GM19193 (cell line): ENCODE data around the gene BDH1.

Experiments
- POLR2A ChIP-seq: IDR thresholded peaks from 4 replicates; pipeline ENCODE4 v1.6.1; 2011; ENCODE audit not compliant: insufficient read depth, insufficient read length; ENCODE audit errors: extremely low read depth

BDH1 gene

GRCh38 chr3:197485143-197485542, 70.6 kb downstream of the BDH1 start:
- TF ChIP-seq POLR2A, result no peak

DNA sequence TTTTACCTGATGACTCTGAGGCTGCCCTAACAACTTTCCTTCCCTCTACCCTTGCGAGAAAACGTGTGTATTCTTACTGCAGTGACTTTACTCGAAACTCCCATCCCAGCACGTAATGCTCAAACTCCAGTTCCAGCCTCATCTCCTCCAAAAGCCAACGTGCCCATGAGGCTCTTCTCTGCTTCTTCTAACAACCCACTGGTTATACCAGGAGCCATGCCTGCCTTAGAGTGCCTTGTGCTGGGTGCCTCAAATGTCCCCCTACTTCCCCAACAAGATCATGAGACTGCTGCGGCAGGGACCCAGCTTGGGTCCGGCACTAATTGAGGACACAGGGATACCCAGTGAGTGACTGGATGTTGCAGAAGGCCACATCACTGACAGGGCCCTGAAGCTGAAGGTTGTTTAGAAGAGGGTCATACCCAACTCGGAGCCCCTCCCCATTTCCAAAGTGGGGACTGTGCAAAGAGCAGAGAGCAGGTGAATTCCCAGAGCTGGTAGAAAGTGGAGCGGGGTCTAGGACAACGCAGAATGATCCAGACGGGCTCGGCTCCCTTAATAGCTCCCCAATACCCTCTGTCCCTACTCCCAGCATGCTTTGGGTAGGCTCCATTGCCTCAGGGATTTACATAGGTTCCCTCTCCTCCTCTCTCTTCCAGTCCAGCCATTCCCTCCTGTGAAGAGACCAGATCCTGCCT, 71.4 kb downstream of the BDH1 start:
- TF ChIP-seq POLR2A, result no peak

- TF ChIP-seq POLR2A, result no peak
These were observed 73.8 kb downstream of the BDH1 start for GRCh38 chr3:197482001-197482400.

GRCh38 chr3:197480320-197480719, 75.4 kb downstream of the BDH1 start:
- no peak for TF ChIP-seq POLR2A

- no peak for TF ChIP-seq POLR2A
These were observed 76.8 kb downstream of the BDH1 start for GRCh38 chr3:197478746-197479668.

DNA sequence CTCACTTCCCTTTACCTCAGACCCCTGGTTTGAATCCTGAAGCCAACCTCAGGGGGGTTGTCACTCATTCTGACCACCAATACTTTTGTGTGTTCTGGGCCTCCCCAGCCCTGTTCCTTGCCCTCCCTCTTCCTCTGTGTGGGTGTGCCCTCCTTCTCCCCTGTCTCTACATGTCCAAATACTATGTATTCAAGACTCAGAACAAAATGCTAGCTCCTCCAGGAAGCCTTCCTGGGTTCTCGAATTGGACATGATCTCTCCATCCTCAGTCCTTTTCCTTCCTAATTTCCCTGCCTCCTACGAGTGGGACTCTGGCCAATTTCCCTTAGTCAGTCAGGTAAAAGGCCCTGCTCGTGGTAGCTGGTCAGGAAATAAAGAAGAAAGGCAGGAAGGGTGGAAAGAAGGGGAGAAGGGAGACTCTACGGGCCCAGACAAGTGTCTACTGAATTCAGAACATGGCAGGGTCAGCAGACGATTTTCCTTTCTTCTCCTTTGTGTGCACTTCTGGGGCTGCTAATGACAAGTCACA, 79.7 kb downstream of the BDH1 start:
- no peak for TF ChIP-seq POLR2A

- no peak for TF ChIP-seq POLR2A
These were observed 80.3 kb downstream of the BDH1 start for GRCh38 chr3:197475514-197475913.

DNA sequence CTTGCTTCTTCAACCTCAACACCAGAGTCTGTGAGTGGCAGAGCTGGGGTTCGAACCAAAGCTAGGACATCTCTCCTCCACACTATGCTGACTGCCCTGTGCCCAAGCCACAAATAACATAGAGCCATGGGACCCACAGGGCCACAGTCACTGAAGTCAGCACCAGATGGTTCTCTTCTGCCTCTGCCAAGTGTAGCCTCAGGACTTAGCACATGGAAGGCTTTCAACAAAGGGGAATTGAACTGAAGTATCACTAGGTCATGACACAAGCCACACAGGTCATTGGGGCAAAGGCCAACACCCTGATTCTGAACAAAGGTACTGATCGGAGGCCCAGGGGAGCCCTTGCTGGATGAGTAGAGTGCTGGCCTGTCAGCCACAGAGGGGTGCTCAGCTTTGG, 83.6 kb downstream of the BDH1 start:
- no peak for TF ChIP-seq POLR2A

GRCh38 chr3:197471221-197472010, 84.4 kb downstream of the BDH1 start:
- no peak for TF ChIP-seq POLR2A

DNA sequence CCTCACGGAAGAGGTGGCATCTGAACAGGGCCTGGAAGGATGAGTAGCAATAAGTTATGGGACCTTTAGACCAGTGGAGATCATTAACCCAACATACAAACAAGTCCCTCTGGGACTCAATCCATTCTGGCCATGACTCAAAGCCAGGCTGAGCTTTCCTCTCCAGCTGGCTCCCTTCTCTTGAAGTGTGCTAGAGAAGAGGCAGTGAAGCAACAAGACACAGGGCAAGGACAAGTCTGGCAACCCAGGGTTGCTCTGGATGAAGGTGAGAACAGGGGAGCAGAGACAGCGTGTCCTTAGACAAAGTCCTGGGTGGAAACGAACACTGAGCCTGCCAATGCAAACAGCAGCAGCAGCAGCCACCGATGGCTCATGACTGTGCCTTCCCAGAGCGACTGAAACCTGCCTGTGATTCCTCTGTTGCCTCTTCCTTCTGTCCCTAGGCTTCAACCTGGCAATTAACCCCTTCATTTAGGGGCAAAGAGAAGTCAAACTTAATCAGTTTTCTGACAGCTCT, 86.8 kb downstream of the BDH1 start:
- TF ChIP-seq POLR2A, result no peak

GRCh38 chr3:197468167-197468566, 87.6 kb downstream of the BDH1 start:
- no peak for TF ChIP-seq POLR2A

DNA sequence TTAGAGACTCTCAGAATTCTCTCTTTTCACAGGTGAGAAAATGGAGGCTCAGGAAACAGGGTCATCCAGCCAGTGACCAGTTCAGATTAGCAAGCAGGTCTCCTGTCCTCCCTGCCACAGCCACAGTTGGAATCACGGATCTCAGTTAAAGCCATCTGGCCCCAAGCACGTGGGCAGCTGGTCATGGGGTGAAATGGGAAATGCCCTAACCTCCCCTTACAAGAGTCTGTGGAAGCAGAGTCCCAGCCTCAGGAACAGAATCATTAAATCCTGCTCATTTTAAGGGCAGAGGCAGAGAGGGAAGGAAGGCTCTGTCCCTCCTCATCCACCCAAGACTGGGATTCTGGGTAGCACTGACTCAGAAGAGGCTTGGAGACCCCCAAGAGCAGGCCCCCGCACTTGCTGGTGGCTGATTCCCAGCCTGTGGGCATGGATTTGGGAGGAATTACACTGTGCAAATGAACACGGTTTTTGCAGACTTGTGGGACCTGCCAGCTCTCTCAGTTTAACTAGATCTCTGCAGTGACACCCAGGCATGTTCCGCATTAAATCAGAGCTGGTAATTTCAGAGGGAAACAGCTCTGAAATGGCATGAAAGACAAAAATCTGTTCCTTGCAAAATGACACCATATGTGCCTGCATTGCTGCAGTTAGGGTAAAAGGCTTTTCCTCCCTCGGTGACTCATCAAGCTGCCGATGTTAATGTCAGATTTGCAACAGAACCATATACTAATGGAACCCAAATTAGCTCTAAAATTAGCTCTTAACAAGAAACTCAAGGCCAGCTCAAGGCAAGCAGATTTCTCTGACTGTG, 89.0 kb downstream of the BDH1 start:
- TF ChIP-seq POLR2A, result no peak

- TF ChIP-seq POLR2A, result no peak
These were observed 89.7 kb downstream of the BDH1 start for GRCh38 chr3:197465996-197466549.
